ENCODE results near the gene CAMTA1. TPM values are rescaled to one million over a fixed set of nuclear protein-coding genes. Genes with fewer than 3 reads are reported as not detected.

CAMTA1 gene
- total RNA-seq, 1 experiment from 2014 or later = 50.3 TPM

DNA sequence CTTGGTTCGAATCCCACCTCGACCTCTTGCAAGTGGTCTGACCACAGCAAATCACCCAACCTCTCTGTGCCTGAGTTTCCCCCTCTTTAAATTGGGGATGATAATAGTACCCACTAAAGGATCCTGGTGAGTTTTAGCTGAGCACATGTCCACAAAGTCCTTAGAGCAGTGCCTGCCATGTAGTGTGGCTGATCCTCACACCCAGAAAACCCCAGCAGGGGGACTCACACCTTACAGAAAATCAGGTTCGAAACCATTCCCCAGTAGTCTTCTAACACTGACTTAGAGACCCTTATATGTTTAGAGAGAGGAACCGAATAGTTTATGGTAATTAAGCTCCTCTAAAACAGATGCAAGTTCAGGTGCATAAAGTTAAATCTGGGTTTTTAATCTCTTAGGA is 89.0 kb downstream of the CAMTA1 start:
- CTCF ChIA-PET = interaction anchor here (0.5 kb wide), 1 partner anchor 408 kb away, joined by 3 read pairs; no protein-coding TSS in a partner anchor
- H3K27me3 Mint-ChIP-seq (ENCODE audit: unreplicated experiment) = no peaks in the 10 kb centered on the region
- H3K9me3 Mint-ChIP-seq (ENCODE audit: low read depth, unreplicated experiment) = no peaks in the 10 kb centered on the region
- BruUV-seq (replicated peaks) = no TSS peak
- H3K4me3 Mint-ChIP-seq (ENCODE audit: low read depth, unreplicated experiment) = no peak overlapping the region
- no peaks in the 10 kb centered on the region for H3K4me1 Mint-ChIP-seq (ENCODE audit: low read depth, unreplicated experiment)
- intact Hi-C loops (cut with micrococcal nuclease; ENCODE audit: unreplicated experiment) = no loop called here
- DNase-seq = no peak
- H3K27ac Mint-ChIP-seq (ENCODE audit: unreplicated experiment) = no peak overlapping the region
- TF ChIP-seq, protein P1, sequence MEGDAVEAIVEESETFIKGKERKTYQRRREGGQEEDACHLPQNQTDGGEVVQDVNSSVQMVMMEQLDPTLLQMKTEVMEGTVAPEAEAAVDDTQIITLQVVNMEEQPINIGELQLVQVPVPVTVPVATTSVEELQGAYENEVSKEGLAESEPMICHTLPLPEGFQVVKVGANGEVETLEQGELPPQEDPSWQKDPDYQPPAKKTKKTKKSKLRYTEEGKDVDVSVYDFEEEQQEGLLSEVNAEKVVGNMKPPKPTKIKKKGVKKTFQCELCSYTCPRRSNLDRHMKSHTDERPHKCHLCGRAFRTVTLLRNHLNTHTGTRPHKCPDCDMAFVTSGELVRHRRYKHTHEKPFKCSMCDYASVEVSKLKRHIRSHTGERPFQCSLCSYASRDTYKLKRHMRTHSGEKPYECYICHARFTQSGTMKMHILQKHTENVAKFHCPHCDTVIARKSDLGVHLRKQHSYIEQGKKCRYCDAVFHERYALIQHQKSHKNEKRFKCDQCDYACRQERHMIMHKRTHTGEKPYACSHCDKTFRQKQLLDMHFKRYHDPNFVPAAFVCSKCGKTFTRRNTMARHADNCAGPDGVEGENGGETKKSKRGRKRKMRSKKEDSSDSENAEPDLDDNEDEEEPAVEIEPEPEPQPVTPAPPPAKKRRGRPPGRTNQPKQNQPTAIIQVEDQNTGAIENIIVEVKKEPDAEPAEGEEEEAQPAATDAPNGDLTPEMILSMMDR (IDR thresholded peaks at IDR 0.05; ENCODE audit: unreplicated experiment) = no peak
- peaks cover 4% of the 10 kb centered on the region for H3K36me3 Mint-ChIP-seq (ENCODE audit: insufficient read depth, unreplicated experiment)

DNA sequence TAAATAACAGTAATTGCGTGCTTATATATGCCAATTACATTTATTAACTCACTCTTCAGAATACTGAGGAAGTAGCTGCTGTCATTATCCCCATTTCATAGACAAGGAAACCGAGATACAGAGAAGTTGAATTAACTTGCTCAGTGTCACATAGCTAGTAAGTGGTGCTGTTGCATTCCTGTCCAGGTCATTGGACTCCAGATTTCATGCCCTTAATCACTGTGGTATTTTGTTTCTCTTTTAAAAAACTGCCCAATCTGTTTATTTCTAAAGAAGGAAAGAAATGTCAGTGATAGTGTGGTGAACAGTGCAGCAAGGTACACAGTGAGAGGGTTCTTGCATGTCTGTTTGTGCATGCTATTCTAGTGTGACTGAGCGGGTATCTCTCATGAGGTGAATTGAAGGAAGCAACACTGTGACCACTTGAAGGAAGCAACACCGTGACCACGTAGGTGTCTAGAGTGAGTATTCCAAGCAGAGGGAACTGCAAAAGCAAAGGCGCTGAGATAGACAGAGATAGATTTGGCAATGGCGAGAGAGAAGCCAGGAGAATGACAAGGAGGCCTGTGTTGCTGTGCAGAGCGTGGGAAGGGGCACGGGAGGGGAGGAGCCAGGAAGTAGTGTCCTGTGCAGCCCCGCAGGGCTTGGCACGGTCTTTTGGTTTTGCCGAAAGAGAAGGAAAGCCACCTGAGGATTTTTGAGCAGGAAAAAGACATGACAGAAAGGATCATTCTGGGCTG is 95.9 kb downstream of the CAMTA1 start:
- no peak for DNase-seq
- TF ChIP-seq, protein P1 (IDR thresholded peaks at IDR 0.05; ENCODE audit: unreplicated experiment) = no peak
- no peaks in the 10 kb centered on the region for H3K9me3 Mint-ChIP-seq (ENCODE audit: low read depth, unreplicated experiment)
- H3K4me1 Mint-ChIP-seq (ENCODE audit: low read depth, unreplicated experiment) = no peaks in the 10 kb centered on the region
- H3K27me3 Mint-ChIP-seq (ENCODE audit: unreplicated experiment) = no peaks in the 10 kb centered on the region
- CTCF ChIA-PET = no interaction called here
- intact Hi-C loops (cut with micrococcal nuclease; ENCODE audit: unreplicated experiment) = no loop called here
- no peak overlapping the region for H3K4me3 Mint-ChIP-seq (ENCODE audit: low read depth, unreplicated experiment)
- no peak overlapping the region for H3K27ac Mint-ChIP-seq (ENCODE audit: unreplicated experiment)
- BruUV-seq (replicated peaks) = no TSS peak
- peaks cover 14% of the 10 kb centered on the region for H3K36me3 Mint-ChIP-seq (ENCODE audit: insufficient read depth, unreplicated experiment)

DNA sequence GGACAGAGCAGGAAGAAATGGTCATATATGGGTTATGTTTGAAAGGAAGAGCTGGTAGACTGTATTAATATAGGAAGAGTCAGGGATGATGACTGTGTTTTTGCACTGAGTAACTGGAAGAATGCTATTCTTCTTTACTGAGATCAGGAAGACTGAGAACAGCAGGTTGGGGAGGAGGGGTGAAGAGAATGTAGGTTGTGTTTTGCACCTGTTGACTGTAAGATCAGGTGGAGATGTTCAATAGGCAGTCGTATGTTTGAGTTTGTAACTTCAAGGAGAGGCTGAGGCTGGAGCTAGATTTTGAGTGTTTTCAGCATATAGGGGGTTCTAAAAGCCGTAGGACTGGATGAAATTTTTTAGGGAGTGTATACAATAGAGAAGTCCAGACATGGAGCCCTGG is 97.2 kb downstream of the CAMTA1 start:
- CTCF ChIA-PET = no interaction called here
- Mint-ChIP-seq H3K9me3 (ENCODE audit: low read depth, unreplicated experiment) (no peaks in the 10 kb centered on the region), H3K4me1 (ENCODE audit: low read depth, unreplicated experiment) (no peaks in the 10 kb centered on the region), H3K36me3 (ENCODE audit: insufficient read depth, unreplicated experiment) (peaks cover 14% of the 10 kb centered on the region), H3K27ac (ENCODE audit: unreplicated experiment) (no peak overlapping the region), H3K27me3 (ENCODE audit: unreplicated experiment) (no peaks in the 10 kb centered on the region), H3K4me3 (ENCODE audit: low read depth, unreplicated experiment) (no peak overlapping the region)
- intact Hi-C loops (cut with micrococcal nuclease; ENCODE audit: unreplicated experiment) = no loop called here
- TF ChIP-seq, protein P1 (IDR thresholded peaks at IDR 0.05; ENCODE audit: unreplicated experiment) = no peak
- no peak for DNase-seq
- BruUV-seq (replicated peaks) = no TSS peak

DNA sequence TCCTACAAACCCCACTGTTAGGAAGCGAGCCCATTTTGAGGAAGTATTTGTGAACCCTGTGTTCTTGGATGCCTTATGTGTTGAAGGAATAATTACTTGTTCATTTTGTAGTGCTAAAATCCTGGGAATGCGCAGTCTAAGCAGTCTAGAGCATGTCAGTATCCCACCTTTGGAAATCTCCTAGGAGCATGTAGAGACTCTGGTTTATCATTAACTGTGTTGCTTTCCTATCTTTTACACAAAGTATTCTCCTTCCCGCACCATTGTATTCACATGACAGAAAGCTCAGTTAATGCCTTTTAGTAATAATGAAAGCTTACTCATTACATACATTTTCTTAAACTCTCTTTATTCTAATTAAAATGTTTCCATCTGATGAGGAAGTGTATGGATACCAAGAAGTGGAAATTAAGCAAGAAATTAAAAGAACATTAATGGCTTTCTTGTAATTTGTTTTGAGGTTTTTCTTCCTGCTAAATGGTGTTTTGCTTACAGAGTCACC is 99.4 kb downstream of the CAMTA1 start:
- peaks cover 9% of the 10 kb centered on the region for H3K4me1 Mint-ChIP-seq (ENCODE audit: low read depth, unreplicated experiment)
- CTCF ChIA-PET = no interaction called here
- no peaks in the 10 kb centered on the region for H3K9me3 Mint-ChIP-seq (ENCODE audit: low read depth, unreplicated experiment)
- H3K36me3 Mint-ChIP-seq (ENCODE audit: insufficient read depth, unreplicated experiment) = peaks cover 10% of the 10 kb centered on the region
- TF ChIP-seq, protein P1 (IDR thresholded peaks at IDR 0.05; ENCODE audit: unreplicated experiment) = no peak
- no TSS peak for BruUV-seq (replicated peaks)
- no peaks in the 10 kb centered on the region for H3K27me3 Mint-ChIP-seq (ENCODE audit: unreplicated experiment)
- DNase-seq = no peak
- no peak overlapping the region for H3K4me3 Mint-ChIP-seq (ENCODE audit: low read depth, unreplicated experiment)
- H3K27ac Mint-ChIP-seq (ENCODE audit: unreplicated experiment) = no peak overlapping the region
- intact Hi-C loops (cut with micrococcal nuclease; ENCODE audit: unreplicated experiment) = no loop called here
